Right lobe of liver (tissue), 6 donors: ENCODE measurements around the gene PHF20. TPM values are rescaled to one million over a fixed set of nuclear protein-coding genes. Genes with fewer than 3 reads are reported as not detected.

ENCODE experiments used
- ATAC-seq, 4 donors: fragments of 200-7000 bp; cut with Tn5 transposase; one replicate each; pipeline ENCODE4 v1.9.1; 2020; ENCODE audit warnings: mild to moderate bottlenecking in 4 of 4, moderate library complexity in 4 of 4
- DNase-seq, 3 donors: peaks; one replicate each; pipeline ENCODE4 v3.0.0-alpha.2; 2020
- H3K27ac ChIP-seq, 3 donors: fragments of 200-600 bp; one replicate each; pipeline ENCODE4 v1.8.0; 2022
- H3K27me3 ChIP-seq, 2 donors: fragments of 200-600 bp; one replicate each; pipeline ENCODE4 v1.8.0; 2022
- H3K36me3 ChIP-seq, 4 donors: fragments of 200-600 bp; sonication (generic) in 1 of 4; one replicate each; pipeline versions ENCODE4 v1.5.1 to v1.8.0; 2017 to 2022; ENCODE audit warnings: control low read depth in 1 of 4
- H3K4me1 ChIP-seq, 4 donors: fragments of 200-600 bp; sonication (generic) in 1 of 4; one replicate each; pipeline versions ENCODE4 v1.5.1 to v1.8.0; 2017 to 2022; ENCODE audit warnings: control low read depth in 1 of 4
- H3K4me3 ChIP-seq, 3 donors: fragments of 200-600 bp; one replicate each; pipeline ENCODE4 v1.8.0; 2022
- H3K9me3 ChIP-seq, 4 donors: fragments of 200-600 bp; sonication (generic) in 1 of 4; one replicate each; pipeline versions ENCODE4 v1.5.1 to v1.8.0; 2017 to 2022; ENCODE audit warnings: control low read depth in 1 of 4
- CTCF ChIP-seq, 4 donors: fragments of 200-600 bp in 3 of 4; fragments of 450-650 bp in 1 of 4; IDR thresholded peaks; one replicate each; pipeline versions ENCODE4 v1.5.1 to v1.8.0; 2016 to 2022; ENCODE audit warnings: antibody characterized with exemption in 4 of 4, mild to moderate bottlenecking in 2 of 4
- POLR2A ChIP-seq: fragments of 450-650 bp; IDR thresholded peaks from one replicate; pipeline ENCODE4 v1.6.1; 2017; ENCODE audit warnings: antibody characterized with exemption, mild to moderate bottlenecking
- WGBS: methylation state at CpG from one replicate; pipeline ENCODE4 v1.1.6; 2018; ENCODE audit warnings: low coverage, low lambda C conversion rate; ENCODE audit not compliant: insufficient coverage; ENCODE audit errors: missing lambda C conversion rate; 5-methylcytosine and 5-hydroxymethylcytosine counted together
- intact Hi-C, 2 donors: fragments of 100-400 bp; cut with DNase I; formaldehyde crosslinking; loops; one replicate each; pipeline versions ENCODE4 v1.11.2 to v1.14.1; 2022
- total RNA-seq, 6 experiments: library from RNA; depleted of rRNA in 2 of 6; stranded (reverse); fragments of >200 nt in 2 of 6; fragmentation: NEBNext Ultra II Directional in 3 of 6; extraction: Animal tissue kit (Norgen Biotek cat#: 25700) in 3 of 6; gene quantifications; one replicate each; pipeline versions ENCODE4 v1.1.0 to v1.2.4, GENCODE V29; 2016 to 2023
- donor health status: DM: no; HTN: yes; CAD: no.
- donor health status: DM: no; HTN: no; CAD: no.
- donor health status: DM: no; HTN: no; CAD: no.
- donor health status: DM: no; HTN: yes; CAD: no.
- donor health status: DM: no; HTN: yes; CAD: no.

The PHF20 gene
- total RNA-seq, 6 experiments from 2014 or later = 9.3 to 16.7 (median 14.5) TPM

- H3K36me3 ChIP-seq = no peaks in the 10 kb centered on the region
- no peak for ATAC-seq
- H3K4me3 ChIP-seq = no peak overlapping the region
- no peak for TF ChIP-seq CTCF (IDR thresholded peaks at IDR 0.05)
- no peak for TF ChIP-seq POLR2A
- no peaks in the 10 kb centered on the region for H3K27me3 ChIP-seq
- intact Hi-C loops = no loop called here
- H3K9me3 ChIP-seq = no peaks in the 10 kb centered on the region
- no peak overlapping the region for H3K27ac ChIP-seq
- no peak for DNase-seq
- H3K4me1 ChIP-seq = peaks cover 0 to 11% (median 4%) of the 10 kb centered on the region in 4 donors
- WGBS = 97% methylated on average over 4 of the region's 4 CpGs
These were observed 17.0 kb downstream of the PHF20 start for GRCh38 chr20:35788796-35789195.

- H3K4me1 ChIP-seq = peaks cover 0 to 11% (median 4%) of the 10 kb centered on the region in 4 donors
- no peak overlapping the region for H3K4me3 ChIP-seq
- WGBS = 90% methylated on average over 5 of the region's 5 CpGs
- no peaks in the 10 kb centered on the region for H3K36me3 ChIP-seq
- ATAC-seq (no peak), DNase-seq (no peak)
- TF ChIP-seq CTCF (IDR thresholded peaks at IDR 0.05) = no peak
- no peak for TF ChIP-seq POLR2A
- no peaks in the 10 kb centered on the region for H3K27me3 ChIP-seq
- no peak overlapping the region for H3K27ac ChIP-seq
- intact Hi-C loops = no loop called here
- H3K9me3 ChIP-seq = no peaks in the 10 kb centered on the region
These were observed 19.3 kb downstream of the PHF20 start for GRCh38 chr20:35791097-35791496.

GRCh38 chr20:35791821-35792220, 20.0 kb downstream of the PHF20 start:
- ATAC-seq (peak; percentile 67 to 89 (median 78)), DNase-seq (no peak)
- 29% methylated on average over 3 of the region's 3 CpGs for WGBS
- no peak overlapping the region for H3K4me3 ChIP-seq
- intact Hi-C loops = no loop called here
- H3K4me1 ChIP-seq = peaks cover 0 to 11% (median 4%) of the 10 kb centered on the region in 4 donors
- no peak overlapping the region for H3K27ac ChIP-seq
- TF ChIP-seq POLR2A (no peak), CTCF (IDR thresholded peaks at IDR 0.05) (no peak)
- no peaks in the 10 kb centered on the region for H3K36me3 ChIP-seq
- H3K9me3 ChIP-seq = no peaks in the 10 kb centered on the region
- H3K27me3 ChIP-seq = no peaks in the 10 kb centered on the region

- H3K4me3 ChIP-seq = no peak overlapping the region
- intact Hi-C loops = no loop called here
- no peaks in the 10 kb centered on the region for H3K36me3 ChIP-seq
- peaks cover 0 to 11% (median 4%) of the 10 kb centered on the region in 4 donors for H3K4me1 ChIP-seq
- TF ChIP-seq CTCF (IDR thresholded peaks at IDR 0.05) = no peak
- TF ChIP-seq POLR2A = no peak
- DNase-seq (no peak), ATAC-seq (no peak)
- 100% methylated on average over 4 of the region's 4 CpGs for WGBS
- no peaks in the 10 kb centered on the region for H3K9me3 ChIP-seq
- no peak overlapping the region for H3K27ac ChIP-seq
- H3K27me3 ChIP-seq = no peaks in the 10 kb centered on the region
These were observed 20.9 kb downstream of the PHF20 start for GRCh38 chr20:35792740-35793139.

- H3K4me1 ChIP-seq = peaks cover 0 to 10% (median 4%) of the 10 kb centered on the region in 4 donors
- ATAC-seq (peak; percentile 59 to 77 (median 68)), DNase-seq (no peak)
- TF ChIP-seq CTCF (IDR thresholded peaks at IDR 0.05) = no peak
- no peak for TF ChIP-seq POLR2A
- no peaks in the 10 kb centered on the region for H3K9me3 ChIP-seq
- H3K27ac ChIP-seq = no peak overlapping the region
- H3K36me3 ChIP-seq = peaks cover 0 to 5% (median 0%) of the 10 kb centered on the region in 4 donors
- 31% methylated on average over 2 of the region's 2 CpGs for WGBS
- intact Hi-C loops = no loop called here
- H3K4me3 ChIP-seq = no peak overlapping the region
- no peaks in the 10 kb centered on the region for H3K27me3 ChIP-seq
These were observed 24.8 kb downstream of the PHF20 start for GRCh38 chr20:35796571-35796970.
